CD4-positive, alpha-beta T cell treated with Interleukin-12 subunit alpha and Interleukin-12 subunit beta, for 1 hour (primary cell): Measurements from ENCODE around the gene OR5M3.

ENCODE experiments used
- DNase-seq: peaks from one replicate; pipeline ENCODE4 v3.0.0-alpha.2; 2020

Gene OR5M3

GRCh38 chr11:56473252-56473651 lies at the start of gene OR5M3:
OR5M3 (minus strand) TSS chr11:56473352; CDS start chr11:56470497, 2,855 bp downstream.
- DNase-seq = no peak

GRCh38 chr11:56522008-56522407 lies 48.9 kb upstream of the OR5M3 start:
- DNase-seq = no peak

GRCh38 chr11:56513280-56513679 lies 40.1 kb upstream of the OR5M3 start:
- DNase-seq = no peak

- DNase-seq = no peak
Observed at GRCh38 chr11:56509439-56509838, 36.3 kb upstream of the OR5M3 start.

- no peak for DNase-seq
Observed at GRCh38 chr11:56497010-56497409, 23.9 kb upstream of the OR5M3 start.

- DNase-seq = no peak
Observed at GRCh38 chr11:56495117-56495516, 22.0 kb upstream of the OR5M3 start.

GRCh38 chr11:56491270-56491669 lies 18.1 kb upstream of the OR5M3 start, which contains the start of gene OR5M8:
OR5M8 (minus strand) TSS chr11:56491370; CDS start chr11:56491370, 0 bp downstream.
- no peak for DNase-seq

GRCh38 chr11:56486801-56487200 lies 13.6 kb upstream of the OR5M3 start:
- DNase-seq = no peak

GRCh38 chr11:56474729-56475235 lies 1.6 kb upstream of the OR5M3 start:
- DNase-seq = no peak

GRCh38 chr11:56457076-56457475 lies 16.1 kb downstream of the OR5M3 start:
- no peak for DNase-seq

- no peak for DNase-seq
Observed at GRCh38 chr11:56453521-56453920, 19.6 kb downstream of the OR5M3 start.
